ENCODE measurements around the gene MXD1. TPM values are rescaled to one million over a fixed set of nuclear protein-coding genes. Genes with fewer than 3 reads are reported as not detected.
A peak's percentile ranks its signal among the peaks of the same experiment; 100 is the strongest.

MXD1 gene
- total RNA-seq, 1 donor, result 5.2 TPM

- TF ChIP-seq, protein P1, sequence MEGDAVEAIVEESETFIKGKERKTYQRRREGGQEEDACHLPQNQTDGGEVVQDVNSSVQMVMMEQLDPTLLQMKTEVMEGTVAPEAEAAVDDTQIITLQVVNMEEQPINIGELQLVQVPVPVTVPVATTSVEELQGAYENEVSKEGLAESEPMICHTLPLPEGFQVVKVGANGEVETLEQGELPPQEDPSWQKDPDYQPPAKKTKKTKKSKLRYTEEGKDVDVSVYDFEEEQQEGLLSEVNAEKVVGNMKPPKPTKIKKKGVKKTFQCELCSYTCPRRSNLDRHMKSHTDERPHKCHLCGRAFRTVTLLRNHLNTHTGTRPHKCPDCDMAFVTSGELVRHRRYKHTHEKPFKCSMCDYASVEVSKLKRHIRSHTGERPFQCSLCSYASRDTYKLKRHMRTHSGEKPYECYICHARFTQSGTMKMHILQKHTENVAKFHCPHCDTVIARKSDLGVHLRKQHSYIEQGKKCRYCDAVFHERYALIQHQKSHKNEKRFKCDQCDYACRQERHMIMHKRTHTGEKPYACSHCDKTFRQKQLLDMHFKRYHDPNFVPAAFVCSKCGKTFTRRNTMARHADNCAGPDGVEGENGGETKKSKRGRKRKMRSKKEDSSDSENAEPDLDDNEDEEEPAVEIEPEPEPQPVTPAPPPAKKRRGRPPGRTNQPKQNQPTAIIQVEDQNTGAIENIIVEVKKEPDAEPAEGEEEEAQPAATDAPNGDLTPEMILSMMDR (IDR thresholded peaks at IDR 0.05; ENCODE audit: insufficient read depth, low read depth, low read length), result no peak
- DNase-seq (ENCODE audit: low read depth), result no peak
- no peak overlapping the region for H3K4me3 ChIP-seq (ENCODE audit: low read depth, low read length)
Observed at GRCh38 chr2:69977186-69977585, 62.3 kb downstream of the MXD1 start.

GRCh38 chr2:69977906-69978482 is 63.1 kb downstream of the MXD1 start:
- no peak overlapping the region for H3K4me3 ChIP-seq (ENCODE audit: low read depth, low read length)
- no peak for DNase-seq (ENCODE audit: low read depth)
- TF ChIP-seq, protein P1 (IDR thresholded peaks at IDR 0.05; ENCODE audit: insufficient read depth, low read depth, low read length), result no peak

- peak; percentile 59 for DNase-seq (ENCODE audit: low read depth)
- TF ChIP-seq, protein P1 (IDR thresholded peaks at IDR 0.05; ENCODE audit: insufficient read depth, low read depth, low read length), result no peak
- no peak overlapping the region for H3K4me3 ChIP-seq (ENCODE audit: low read depth, low read length)
Observed at GRCh38 chr2:69979902-69980807, 65.2 kb downstream of the MXD1 start.

DNA sequence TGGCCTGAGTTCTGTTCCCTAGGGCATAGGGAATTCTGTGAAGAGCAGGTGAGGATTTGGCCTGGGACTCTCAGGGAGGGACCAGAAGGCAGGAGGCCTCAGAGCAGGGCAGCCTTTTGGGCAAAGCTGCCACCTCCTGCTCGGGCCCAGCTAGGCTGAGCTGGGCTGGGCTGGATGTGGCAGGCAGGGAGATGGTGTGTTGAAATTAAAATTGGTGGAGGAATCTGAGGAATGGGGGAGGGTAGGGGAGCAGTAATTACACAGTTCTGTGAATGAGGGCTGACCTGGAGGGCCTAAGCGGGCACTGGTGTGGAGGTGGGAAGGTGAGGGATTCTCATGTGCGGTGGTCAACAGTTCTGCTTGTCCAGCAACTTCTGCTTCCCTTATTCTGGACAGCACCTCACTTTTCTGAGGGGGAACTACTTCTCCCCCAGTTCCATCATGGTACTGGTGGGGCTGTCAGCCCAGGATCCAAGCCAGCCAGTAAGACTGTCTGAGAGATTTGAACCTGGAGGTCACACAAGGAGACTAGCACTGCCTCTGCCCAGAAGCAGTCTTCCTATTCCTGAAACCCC is 68.6 kb downstream of the MXD1 start:
- TF ChIP-seq, protein P1 (IDR thresholded peaks at IDR 0.05; ENCODE audit: insufficient read depth, low read depth, low read length), result no peak
- DNase-seq (ENCODE audit: low read depth), result no peak
- no peak overlapping the region for H3K4me3 ChIP-seq (ENCODE audit: low read depth, low read length)

GRCh38 chr2:69985216-69985615 is 70.3 kb downstream of the MXD1 start:
- DNase-seq (ENCODE audit: low read depth), result no peak
- TF ChIP-seq, protein P1 (IDR thresholded peaks at IDR 0.05; ENCODE audit: insufficient read depth, low read depth, low read length), result no peak
- no peak overlapping the region for H3K4me3 ChIP-seq (ENCODE audit: low read depth, low read length)

GRCh38 chr2:69985688-69986087 is 70.8 kb downstream of the MXD1 start:
- H3K4me3 ChIP-seq (ENCODE audit: low read depth, low read length), result no peak overlapping the region
- TF ChIP-seq, protein P1 (IDR thresholded peaks at IDR 0.05; ENCODE audit: insufficient read depth, low read depth, low read length), result no peak
- peak; percentile 94 for DNase-seq (ENCODE audit: low read depth)
